Erythroblast (primary cell): Measurements from ENCODE around the gene RMRP.

Experiments used
- GATA1 ChIP-seq: IDR thresholded peaks from 2 replicates; pipeline ENCODE4 v1.6.1; 2011; ENCODE audit warnings: low read depth, mild to moderate bottlenecking, control low read depth, low read length, moderate library complexity
- POLR2A ChIP-seq: IDR thresholded peaks from 2 replicates; pipeline ENCODE4 v1.6.1; 2011; ENCODE audit warnings: mild to moderate bottlenecking, low read length

DNA sequence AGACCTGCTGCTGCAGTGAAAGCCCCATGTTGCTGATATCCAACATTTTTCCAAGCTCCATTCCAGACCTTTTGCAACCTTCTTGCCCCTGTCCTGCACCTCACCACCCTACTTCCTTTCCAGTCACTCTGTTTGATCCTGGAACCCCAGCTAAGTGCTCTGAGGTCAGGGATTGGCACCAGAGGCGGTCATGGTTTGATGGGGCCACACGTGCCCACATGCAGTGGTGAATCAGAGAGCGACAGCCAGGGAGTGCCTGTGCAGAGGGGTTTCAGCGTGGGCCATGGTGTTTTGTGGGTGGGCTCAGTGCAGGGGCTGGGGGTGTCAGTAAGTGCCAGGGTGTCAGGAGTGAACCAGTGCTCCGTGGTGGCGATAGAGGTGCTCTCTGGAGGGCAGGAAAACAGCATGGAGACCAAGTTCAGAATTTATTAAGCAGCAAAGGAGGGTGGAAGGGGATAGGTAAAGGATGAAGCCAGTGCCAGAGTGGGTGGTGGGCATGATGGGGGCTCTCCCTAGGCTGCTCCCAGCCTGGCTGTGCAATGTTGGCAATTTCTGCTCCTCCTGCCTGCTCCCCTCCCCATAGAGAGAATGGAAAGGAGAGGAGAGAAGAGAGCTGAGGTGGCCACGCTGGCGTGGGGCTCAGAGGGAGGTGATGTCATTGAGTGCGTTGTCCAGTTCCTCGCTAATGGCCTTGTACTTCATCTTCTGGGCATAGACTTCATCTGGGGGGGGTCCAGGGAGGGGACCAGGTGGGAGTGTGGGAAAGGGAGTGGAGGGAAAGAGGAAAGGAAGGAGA is 24.9 kb upstream of the RMRP start:
- no peak for TF ChIP-seq POLR2A
- no peak for TF ChIP-seq GATA1
